HepG2 (cell line): ENCODE results near the gene SNRNP200. TPM values are rescaled to one million over a fixed set of nuclear protein-coding genes. Genes with fewer than 3 reads are reported as not detected.

ENCODE experiments used
- ASH2L ChIP-seq: fragments of 300-600, 200-600 bp; sonication (generic); IDR thresholded peaks from 2 replicates; pipeline ENCODE4 v1.7.0; 2017; ENCODE audit warnings: low read depth, mild to moderate bottlenecking, moderate library complexity, mixed read lengths, low read length; ENCODE audit not compliant: insufficient read length
- ATF5 ChIP-seq: sonication (generic); formaldehyde crosslinking; IDR thresholded peaks from 2 replicates; pipeline ENCODE4 v1.4.0; 2020; ENCODE audit warnings: mild to moderate bottlenecking, low read depth, missing genetic modification reagents
- CREB1 ChIP-seq, 2 experiments: fragments of 450-650 bp in 1 of 2; IDR thresholded peaks; 2 replicates each; pipeline ENCODE4 v1.6.1; 2016 to 2017; ENCODE audit warnings: control low read depth in 1 of 2, mild to moderate bottlenecking in 1 of 2, missing compliant biosample characterization in 1 of 2, missing genetic modification characterization in 1 of 2
- EEA1 ChIP-seq: sonication (generic); formaldehyde crosslinking; IDR thresholded peaks from 2 replicates; pipeline ENCODE4 v1.5.1; 2020; ENCODE audit warnings: mild to moderate bottlenecking, missing genetic modification reagents, borderline replicate concordance
- FIP1L1 ChIP-seq: fragments of 200-400 bp; formaldehyde crosslinking; IDR thresholded peaks from 2 replicates; pipeline ENCODE4 v1.6.1; 2018; ENCODE audit warnings: low read depth, mild to moderate bottlenecking, low read length, moderate library complexity, borderline replicate concordance; ENCODE audit not compliant: insufficient read depth
- FUBP1 ChIP-seq: sonication (generic); formaldehyde crosslinking; IDR thresholded peaks from 2 replicates; pipeline ENCODE4 v1.5.1; 2020; ENCODE audit warnings: missing genetic modification reagents, mild to moderate bottlenecking, borderline replicate concordance
- GABPB1 ChIP-seq: IDR thresholded peaks from 2 replicates; pipeline ENCODE4 v1.6.1; 2016; ENCODE audit warnings: mild to moderate bottlenecking, missing genetic modification reagents, moderate library complexity, missing compliant biosample characterization
- HIC2 ChIP-seq: sonication (generic); formaldehyde crosslinking; IDR thresholded peaks from 2 replicates; pipeline ENCODE4 v1.9.0; 2022; ENCODE audit warnings: low read depth, missing genetic modification reagents
- HOXA3 ChIP-seq: sonication (generic); formaldehyde crosslinking; IDR thresholded peaks from 2 replicates; pipeline ENCODE4 v1.5.0; 2020; ENCODE audit warnings: missing genetic modification reagents
- KDM3A ChIP-seq: IDR thresholded peaks from 2 replicates; pipeline ENCODE4 v1.6.1; 2018; ENCODE audit warnings: low read depth, missing compliant biosample characterization
- KMT2B ChIP-seq: IDR thresholded peaks from 2 replicates; pipeline ENCODE4 v1.6.1; 2016; ENCODE audit warnings: missing genetic modification reagents, missing compliant biosample characterization
- LBX2 ChIP-seq: sonication (generic); formaldehyde crosslinking; IDR thresholded peaks from 2 replicates; pipeline ENCODE4 v1.5.0; 2020; ENCODE audit warnings: missing genetic modification reagents, mild to moderate bottlenecking, borderline replicate concordance
- MLLT10 ChIP-seq: sonication (generic); formaldehyde crosslinking; IDR thresholded peaks from 2 replicates; pipeline ENCODE4 v1.4.0; 2020; ENCODE audit warnings: missing genetic modification reagents
- MTA3 ChIP-seq: sonication (generic); formaldehyde crosslinking; IDR thresholded peaks from 2 replicates; pipeline ENCODE4 v1.4.0; 2020; ENCODE audit warnings: missing genetic modification reagents
- NFE2 ChIP-seq: sonication (generic); formaldehyde crosslinking; IDR thresholded peaks from 2 replicates; pipeline ENCODE4 v1.4.0; 2020; ENCODE audit warnings: missing genetic modification reagents
- POGZ ChIP-seq: sonication (generic); formaldehyde crosslinking; IDR thresholded peaks from 2 replicates; pipeline ENCODE4 v1.4.0; 2020; ENCODE audit warnings: mild to moderate bottlenecking, missing genetic modification reagents
- RBAK ChIP-seq: sonication (generic); formaldehyde crosslinking; IDR thresholded peaks from 2 replicates; pipeline ENCODE4 v1.5.1; 2020; ENCODE audit warnings: mild to moderate bottlenecking, missing genetic modification reagents
- RFX5 ChIP-seq: IDR thresholded peaks from 2 replicates; pipeline ENCODE4 v1.6.1; 2011; ENCODE audit warnings: low read depth, low read length, improper control_type of control experiment
- SMAD9 ChIP-seq: sonication (generic); formaldehyde crosslinking; IDR thresholded peaks from 2 replicates; pipeline ENCODE4 v1.5.1; 2020; ENCODE audit warnings: mild to moderate bottlenecking, missing genetic modification reagents
- SP5 ChIP-seq: IDR thresholded peaks from 2 replicates; pipeline ENCODE4 v1.6.1; 2016; ENCODE audit warnings: low read depth, borderline replicate concordance
- TAF15 ChIP-seq: fragments of 200-400 bp; formaldehyde crosslinking; IDR thresholded peaks from one replicate; pipeline ENCODE4 v1.6.1; 2018; ENCODE audit warnings: mild to moderate bottlenecking, low read depth, low read length; ENCODE audit not compliant: poor library complexity, severe bottlenecking
- YY1 ChIP-seq: IDR thresholded peaks from 2 replicates; pipeline ENCODE4 v1.6.1; 2011; ENCODE audit warnings: low read length, low read depth, moderate library complexity, mild to moderate bottlenecking; ENCODE audit not compliant: insufficient read depth, insufficient replicate concordance
- ZBTB43 ChIP-seq: sonication (generic); formaldehyde crosslinking; conservative IDR thresholded peaks from 2 replicates; pipeline ENCODE4 v1.4.0; 2020; ENCODE audit warnings: missing genetic modification reagents
- ZBTB7A ChIP-seq: sonication (generic); formaldehyde crosslinking; IDR thresholded peaks from 2 replicates; pipeline ENCODE4 v1.8.0; 2022; ENCODE audit warnings: mild to moderate bottlenecking, missing genetic modification reagents
- ZNF12 ChIP-seq: sonication (generic); formaldehyde crosslinking; IDR thresholded peaks from 2 replicates; pipeline ENCODE4 v1.5.0; 2020; ENCODE audit warnings: missing genetic modification reagents
- ZNF543 ChIP-seq: sonication (generic); formaldehyde crosslinking; IDR thresholded peaks from 2 replicates; pipeline ENCODE4 v1.4.0; 2020; ENCODE audit warnings: mild to moderate bottlenecking, missing genetic modification reagents
- polyA plus RNA-seq, 8 experiments: library from polyadenylated mRNA; depleted of rRNA in 3 of 8; stranded (reverse) in 7 of 8; unstranded in 1 of 8; fragments of >200 nt; fragmentation: Illumina TruSeq in 4 of 8; extraction: Trizol in 4 of 8; gene quantifications; 2 replicates each; pipeline versions ENCODE4 v1.2.1 to v1.2.3, GENCODE V29; 2011 to 2016; ENCODE audit warnings: low read depth in 4 of 8, missing spikeins in 1 of 8, mixed read lengths in 1 of 8; ENCODE audit not compliant: insufficient read depth in 1 of 8
- total RNA-seq, 5 experiments: library from RNA; depleted of rRNA; stranded (reverse); fragments of >200 nt; fragmentation: Illumina TruSeq; extraction: Trizol; gene quantifications; 2 replicates each; pipeline ENCODE4 v1.2.3, GENCODE V29; 2016; ENCODE audit warnings: low read depth in 1 of 5

Gene SNRNP200
- total and polyA plus RNA-seq, 2 of the 13 experiments (the other 11 are each of a cell fraction or from before 2014, with no cell fraction given), result 99.0 to 232 TPM

GRCh38 chr2:96317584-96317997, 12.2 kb upstream of the SNRNP200 start (continued):
- no peak for TF ChIP-seq FIP1L1
- TF ChIP-seq KMT2B, result no peak
- TF ChIP-seq KDM3A (CRISPR knock-in tag), result no peak
- TF ChIP-seq ASH2L, result no peak
- no peak for TF ChIP-seq ATF5 (CRISPR knock-in tag)
- TF ChIP-seq HOXA3 (CRISPR knock-in tag), result 0 out of 2 replicates have a peak, but pooled peaks have one; percentile 44
- TF ChIP-seq GABPB1, result peak; percentile 54
- TF ChIP-seq FUBP1 (CRISPR knock-in tag), result no peak
- no peak for TF ChIP-seq ZBTB43 (CRISPR knock-in tag)
- TF ChIP-seq MTA3 (CRISPR knock-in tag), result no peak
- no peak for TF ChIP-seq POGZ (CRISPR knock-in tag)
- TF ChIP-seq MLLT10, result no peak
- TF ChIP-seq SP5 (CRISPR knock-in tag), result no peak
- no peak for TF ChIP-seq LBX2 (CRISPR knock-in tag)
- TF ChIP-seq SMAD9 (CRISPR knock-in tag), result no peak
- TF ChIP-seq YY1, result no peak
- no peak for TF ChIP-seq TAF15
- TF ChIP-seq RFX5, result no peak
- no peak for TF ChIP-seq ZNF12 (CRISPR knock-in tag)
- TF ChIP-seq CREB1 (IDR thresholded peaks at IDR 0.05), result no peak
- TF ChIP-seq CREB1 (CRISPR knock-in tag; IDR thresholded peaks at IDR 0.05), result 0 out of 2 replicates have a peak, but pooled peaks have one; percentile 17
- no peak for TF ChIP-seq RBAK
- no peak for TF ChIP-seq EEA1 (CRISPR knock-in tag)
- 0 out of 2 replicates have a peak, but pooled peaks have one; percentile 39 for TF ChIP-seq HIC2 (CRISPR knock-in tag)
- TF ChIP-seq NFE2 (CRISPR knock-in tag), result no peak
- TF ChIP-seq ZBTB7A (CRISPR knock-in tag), result no peak; the same call in 1 of the 2 replicates
- TF ChIP-seq ZNF543 (CRISPR knock-in tag), result no peak
